ENCODE data around the gene TMEM243. TPM values are rescaled to one million over a fixed set of nuclear protein-coding genes. Genes with fewer than 3 reads are reported as not detected.

TMEM243 gene
- total and polyA plus RNA-seq, 2 of the 13 experiments (the other 11 are each of a cell fraction or from before 2014, with no cell fraction given) = 25.1 to 31.2 TPM

DNA sequence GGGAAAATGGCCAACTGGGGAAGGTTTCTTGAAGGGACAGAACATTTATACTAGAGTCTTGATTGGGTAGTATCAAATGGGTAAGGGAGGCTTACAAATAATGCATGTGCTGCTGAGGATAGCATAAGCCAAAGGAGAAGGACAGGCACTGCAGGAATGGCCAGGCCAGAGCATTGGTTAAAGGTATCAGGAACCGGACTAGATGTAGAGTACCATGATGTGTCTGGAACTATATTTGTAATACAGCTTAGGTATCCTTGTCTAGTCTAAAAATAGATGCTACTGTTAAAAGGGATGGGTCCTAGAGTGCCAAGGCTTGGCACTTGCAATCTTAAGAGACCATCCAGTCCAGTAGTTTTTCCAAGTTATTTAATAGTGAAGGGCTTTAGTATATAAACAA lies 20.3 kb downstream of the TMEM243 start:
- peaks cover 14% of the 10 kb centered on the region for H3K79me2 ChIP-seq (ENCODE audit: insufficient read depth, low read length)
- no peak overlapping the region for H3K4me3 ChIP-seq (replicated peaks in 1 of 3; ENCODE audit: insufficient read depth in 1 of 3, low read depth in 2 of 3, low read length in 3 of 3)
- TF ChIP-seq DNMT1 (CRISPR knock-in tag; IDR thresholded peaks at IDR 0.05) (no peak), ZNF562 (CRISPR knock-in tag; IDR thresholded peaks at IDR 0.05; ENCODE audit: borderline replicate concordance) (no peak)
- H3K9me3 ChIP-seq (ENCODE audit: low read length) = no peaks in the 10 kb centered on the region
- ChIA-PET CTCF (ENCODE audit: low intra/inter-chr PET ratio, low total read pairs) (no interaction called here), POLR2A (interaction anchor here (1.0 kb wide), 1 partner anchor 47 kb away, joined by 3 read pairs; the partner anchor contains the start of gene DMTF1)
- intact Hi-C loops (cut with micrococcal nuclease; ENCODE audit: unreplicated experiment) (no loop called here), in situ Hi-C loops (cut with HindIII; ENCODE audit: extremely low pct_ligation_motif_present, low pct_unique_long_range_greater_than_20kb) (no loop called here)
- H3K9ac ChIP-seq (ENCODE audit: insufficient read depth, low read depth, low read length) = no peak overlapping the region
- DNase-seq (ENCODE audit: low spot score) = no peak
- H4K20me1 ChIP-seq (ENCODE audit: insufficient read depth, low read length) = no peaks in the 10 kb centered on the region
- H3K27me3 ChIP-seq (ENCODE audit: control insufficient read depth in 1 of 2, insufficient read depth in 2 of 2, low read length in 2 of 2) = no peaks in the 10 kb centered on the region
- BruUV-seq (replicated peaks) = no TSS peak
- H2AFZ ChIP-seq (ENCODE audit: low read length) = no peak overlapping the region
- peaks cover 17% of the 10 kb centered on the region for H3K4me1 ChIP-seq (ENCODE audit: insufficient read depth, low read length)
- no peak overlapping the region for H3K4me2 ChIP-seq (ENCODE audit: low read depth, low read length)
- no peak for FAIRE-seq
- peaks cover 6 to 35% of the 10 kb centered on the region in 2 experiments for H3K36me3 ChIP-seq (replicated peaks in 1 of 2; ENCODE audit: control insufficient read depth in 1 of 2, insufficient read depth in 2 of 2, low read length in 2 of 2)
- H3K27ac ChIP-seq (ENCODE audit: extremely low read length, insufficient read depth, low read length) = no peak overlapping the region
- WGBS (ENCODE audit: low lambda C conversion rate) = 100% methylated on average over 1 of the region's 1 CpG
- ATAC-seq = no peak

DNA sequence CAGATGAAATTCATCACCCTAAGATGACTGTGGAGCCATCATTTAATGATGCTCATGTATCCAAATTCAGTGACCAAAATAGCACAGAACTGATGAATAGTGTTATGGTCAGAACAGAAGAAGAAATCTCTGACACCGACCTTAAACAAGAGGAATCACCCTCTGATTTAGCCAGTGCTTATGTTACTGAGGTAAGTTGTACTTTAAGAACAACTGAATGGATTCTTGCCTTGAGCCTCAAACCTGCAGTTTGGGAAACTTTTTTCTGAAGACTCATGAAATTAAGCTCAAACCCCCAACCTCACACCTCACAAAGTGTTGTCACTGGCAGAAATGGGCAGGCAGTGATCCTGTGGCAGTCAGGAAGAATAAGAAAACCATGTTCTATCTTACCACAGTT lies 25.6 kb downstream of the TMEM243 start:
- Histone ChIP-seq H3K4me1 (ENCODE audit: insufficient read depth, low read length) (no peaks in the 10 kb centered on the region), H3K79me2 (ENCODE audit: insufficient read depth, low read length) (no peaks in the 10 kb centered on the region), H2AFZ (ENCODE audit: low read length) (no peak overlapping the region), H3K27ac (ENCODE audit: extremely low read length, insufficient read depth, low read length) (no peak overlapping the region), H3K36me3 (replicated peaks in 1 of 2; ENCODE audit: control insufficient read depth in 1 of 2, insufficient read depth in 2 of 2, low read length in 2 of 2) (peaks cover 11 to 72% of the 10 kb centered on the region in 2 experiments), H4K20me1 (ENCODE audit: insufficient read depth, low read length) (no peaks in the 10 kb centered on the region), H3K4me2 (ENCODE audit: low read depth, low read length) (no peak overlapping the region), H3K9ac (ENCODE audit: insufficient read depth, low read depth, low read length) (no peak overlapping the region), H3K4me3 (replicated peaks in 1 of 3; ENCODE audit: insufficient read depth in 1 of 3, low read depth in 2 of 3, low read length in 3 of 3) (no peak overlapping the region), H3K27me3 (ENCODE audit: control insufficient read depth in 1 of 2, insufficient read depth in 2 of 2, low read length in 2 of 2) (no peaks in the 10 kb centered on the region), H3K9me3 (ENCODE audit: low read length) (no peaks in the 10 kb centered on the region)
- ATAC-seq = no peak
- POLR2A ChIA-PET = no interaction called here
- in situ Hi-C loops (cut with HindIII; ENCODE audit: extremely low pct_ligation_motif_present, low pct_unique_long_range_greater_than_20kb) (no loop called here), intact Hi-C loops (cut with micrococcal nuclease; ENCODE audit: unreplicated experiment) (no loop called here)
- no peak for DNase-seq (ENCODE audit: low spot score)
- no TSS peak for BruUV-seq (replicated peaks)
- 100% methylated on average over 1 of the region's 1 CpG for WGBS (ENCODE audit: low lambda C conversion rate)
- peak; percentile 25 for TF ChIP-seq RBM22 (optimal IDR thresholded peaks at IDR 0.05; ENCODE audit: low read length)
- TF ChIP-seq ZNF816 (CRISPR knock-in tag; IDR thresholded peaks at IDR 0.05; ENCODE audit: borderline replicate concordance) = no peak
- CTCF ChIA-PET (ENCODE audit: low intra/inter-chr PET ratio, low total read pairs) = no interaction called here
- no peak for FAIRE-seq
